Renal cortical epithelial cell (primary cell): ENCODE measurements around the gene SDK1. TPM values are rescaled to one million over a fixed set of nuclear protein-coding genes. Genes with fewer than 3 reads are reported as not detected.

Experiments used
- DNase-seq: peaks from one replicate; pipeline ENCODE4 v3.0.0-alpha.2; 2011; ENCODE audit warnings: low read depth
- total RNA-seq: library from RNA; depleted of rRNA; stranded (reverse); fragments of >200 nt; gene quantifications from 2 replicates; pipeline ENCODE4 v1.2.3, GENCODE V29; 2014

The SDK1 gene
- total RNA-seq, 1 donor from 2014 or later: 30.9 TPM

DNA sequence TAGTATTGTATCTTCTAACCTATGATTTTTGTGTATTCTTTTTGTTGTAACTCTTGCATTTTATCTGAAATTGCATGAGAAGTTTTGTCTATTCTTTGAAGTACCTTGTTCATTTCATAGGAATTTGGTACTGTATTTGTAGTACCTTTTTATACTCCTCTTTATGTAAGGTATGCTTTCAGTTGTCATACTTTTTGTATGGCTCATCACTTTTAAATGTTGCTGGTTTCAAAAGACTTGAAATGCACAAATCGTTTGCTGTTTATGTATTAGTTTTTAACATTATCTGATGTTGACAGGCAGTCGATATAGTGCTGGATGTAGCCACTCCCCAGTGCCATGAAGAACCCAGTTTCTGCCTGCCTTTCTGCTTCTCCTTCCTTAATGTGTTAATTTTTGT is 158.1 kb downstream of the SDK1 start:
- DNase-seq: no peak

DNA sequence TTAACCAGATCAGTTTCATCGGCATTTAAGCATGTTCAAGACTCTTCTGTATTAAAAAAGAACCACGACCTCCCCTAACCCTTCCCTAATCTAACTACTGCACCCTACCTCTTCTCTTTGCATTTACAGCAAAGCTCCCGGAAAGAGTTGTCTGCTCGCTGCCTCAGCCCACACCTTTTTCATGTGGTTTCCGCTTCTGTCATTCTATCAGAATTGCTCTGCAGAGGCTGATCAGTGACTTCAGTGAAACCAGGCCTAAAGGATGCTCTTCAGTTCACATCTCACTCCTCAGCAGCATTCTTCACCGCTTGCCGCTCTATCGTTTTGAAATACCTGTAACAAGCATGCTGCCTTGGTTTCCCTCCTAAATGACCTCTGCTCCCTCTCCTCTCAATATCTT is 160.9 kb downstream of the SDK1 start:
- no peak for DNase-seq

DNA sequence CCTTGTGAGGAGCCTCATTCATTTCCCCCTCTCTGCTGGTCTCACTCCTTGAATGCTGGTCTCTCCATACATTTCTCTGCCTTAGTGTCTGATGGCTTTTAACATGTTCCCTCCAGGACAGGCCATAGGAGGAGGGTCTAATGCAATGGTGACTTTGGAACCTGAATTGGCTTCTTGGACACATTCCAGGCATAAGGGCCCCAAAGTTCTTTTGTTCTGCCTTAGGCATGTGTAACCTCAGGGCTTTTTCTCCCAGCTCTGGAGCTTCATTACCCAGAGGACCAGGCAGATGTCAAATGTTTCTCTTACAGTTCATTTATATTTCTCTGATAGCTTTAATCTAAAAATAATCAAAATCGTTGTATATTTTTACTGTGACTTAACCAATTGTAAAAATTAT is 162.6 kb downstream of the SDK1 start:
- no peak for DNase-seq

DNA sequence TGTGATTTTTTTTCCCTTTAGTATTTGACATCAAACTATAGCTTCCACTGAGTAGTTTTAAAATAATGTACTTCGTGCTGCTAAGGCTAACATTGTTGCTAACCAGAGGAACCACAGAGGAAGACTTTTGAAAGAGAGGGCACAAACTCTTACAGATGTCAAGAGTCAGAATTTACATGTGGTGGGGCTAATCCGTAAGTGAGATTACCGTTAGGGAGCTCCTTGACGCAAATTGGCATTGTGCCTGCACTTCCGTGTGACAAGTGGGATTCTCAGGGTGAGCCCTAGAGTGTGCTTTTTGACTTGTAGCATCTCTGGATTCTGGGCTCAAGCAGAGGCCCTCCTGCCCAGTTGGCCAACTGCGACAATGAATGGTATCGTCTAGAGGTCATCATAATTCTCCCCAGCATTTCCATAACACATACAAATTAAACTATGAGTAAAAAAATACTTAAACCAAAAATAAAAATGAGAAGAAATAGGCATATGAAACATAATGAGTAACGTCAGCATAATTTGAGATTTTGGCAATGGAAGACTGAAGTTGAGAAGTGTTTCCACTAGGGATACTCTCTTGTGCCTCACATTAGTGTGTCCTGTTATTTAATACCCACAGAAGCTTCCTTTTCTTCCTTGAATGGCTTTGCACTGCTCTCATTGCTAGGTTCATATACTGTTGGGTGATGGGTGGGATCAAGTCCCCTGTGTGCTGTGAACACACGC is 164.0 kb downstream of the SDK1 start:
- DNase-seq: no peak

DNA sequence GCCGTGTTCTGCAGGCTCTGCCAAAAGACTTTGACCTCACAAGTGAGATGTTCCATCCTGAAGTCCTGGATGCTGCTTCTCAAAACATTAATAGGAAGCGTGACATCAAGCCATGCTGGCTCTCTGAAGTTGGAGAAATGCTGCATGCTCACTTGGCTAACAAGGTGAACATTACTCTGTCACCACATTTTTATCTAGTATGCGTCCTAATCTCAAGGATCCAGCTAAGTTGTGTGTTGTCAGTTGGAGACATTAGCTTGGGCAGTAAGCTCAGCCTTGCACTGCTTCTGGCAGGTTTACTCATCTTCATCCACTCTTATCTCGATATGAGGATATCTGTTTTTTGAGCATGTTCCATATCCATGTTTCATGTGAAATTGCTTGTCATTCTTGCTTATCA is 165.2 kb downstream of the SDK1 start:
- no peak for DNase-seq

DNA sequence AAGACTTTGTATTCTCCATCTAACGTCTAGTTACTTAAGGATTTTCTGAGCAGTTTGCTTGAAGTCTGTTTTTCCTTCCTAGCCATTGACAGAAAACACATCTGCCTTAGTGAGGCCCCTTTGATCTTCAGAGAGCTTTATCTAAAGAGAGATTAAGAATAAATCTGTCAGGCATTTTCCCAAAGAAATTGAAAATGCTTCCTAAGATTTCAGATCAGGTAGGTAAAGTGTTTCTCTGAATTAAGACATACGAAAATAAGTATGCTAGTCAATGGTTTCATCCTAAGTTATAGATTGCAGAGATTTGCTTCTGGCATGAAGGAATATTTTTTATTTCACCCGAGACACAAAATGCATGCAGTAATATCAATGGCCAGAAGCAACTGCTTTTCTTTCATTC is 168.6 kb downstream of the SDK1 start:
- DNase-seq: no peak

DNA sequence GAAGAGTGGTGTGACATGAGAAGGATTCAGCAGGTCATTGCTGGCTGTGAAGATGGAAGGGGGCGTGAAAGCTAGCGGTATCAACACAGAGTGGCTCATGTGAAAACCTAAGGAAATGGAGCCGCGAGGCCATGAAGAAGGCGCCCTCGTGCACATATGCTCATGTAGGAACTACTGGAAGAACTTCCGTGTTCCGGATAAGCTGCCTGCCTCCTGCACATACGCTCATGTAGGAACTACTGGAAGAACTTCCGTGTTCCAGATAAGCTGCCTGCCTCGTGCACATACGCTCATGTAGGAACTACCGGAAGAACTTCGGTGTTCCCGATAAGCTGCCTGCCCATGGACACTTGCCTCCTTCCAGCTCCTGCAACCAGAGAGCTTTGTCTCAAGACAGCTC is 179.1 kb downstream of the SDK1 start:
- DNase-seq: no peak

DNA sequence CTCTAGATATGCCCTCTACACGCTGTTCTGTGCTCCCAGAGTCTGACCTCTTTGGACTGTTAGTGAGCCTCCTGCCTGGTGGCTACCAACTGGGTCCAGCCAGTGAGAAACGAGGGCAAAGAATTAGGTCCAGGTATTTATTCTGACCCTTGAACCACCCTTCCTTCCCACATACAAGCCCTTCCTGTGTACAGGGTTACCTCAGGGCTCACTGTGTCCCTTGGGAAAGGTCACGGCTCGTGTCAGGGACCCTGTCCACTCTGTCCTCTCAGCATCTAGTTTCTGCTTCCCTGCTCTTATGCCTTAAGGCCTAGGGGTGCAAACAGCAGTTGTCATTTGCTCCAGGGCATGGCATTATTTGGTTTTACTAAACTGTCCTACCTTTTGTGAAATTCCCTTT is 180.4 kb downstream of the SDK1 start:
- DNase-seq: no peak

DNA sequence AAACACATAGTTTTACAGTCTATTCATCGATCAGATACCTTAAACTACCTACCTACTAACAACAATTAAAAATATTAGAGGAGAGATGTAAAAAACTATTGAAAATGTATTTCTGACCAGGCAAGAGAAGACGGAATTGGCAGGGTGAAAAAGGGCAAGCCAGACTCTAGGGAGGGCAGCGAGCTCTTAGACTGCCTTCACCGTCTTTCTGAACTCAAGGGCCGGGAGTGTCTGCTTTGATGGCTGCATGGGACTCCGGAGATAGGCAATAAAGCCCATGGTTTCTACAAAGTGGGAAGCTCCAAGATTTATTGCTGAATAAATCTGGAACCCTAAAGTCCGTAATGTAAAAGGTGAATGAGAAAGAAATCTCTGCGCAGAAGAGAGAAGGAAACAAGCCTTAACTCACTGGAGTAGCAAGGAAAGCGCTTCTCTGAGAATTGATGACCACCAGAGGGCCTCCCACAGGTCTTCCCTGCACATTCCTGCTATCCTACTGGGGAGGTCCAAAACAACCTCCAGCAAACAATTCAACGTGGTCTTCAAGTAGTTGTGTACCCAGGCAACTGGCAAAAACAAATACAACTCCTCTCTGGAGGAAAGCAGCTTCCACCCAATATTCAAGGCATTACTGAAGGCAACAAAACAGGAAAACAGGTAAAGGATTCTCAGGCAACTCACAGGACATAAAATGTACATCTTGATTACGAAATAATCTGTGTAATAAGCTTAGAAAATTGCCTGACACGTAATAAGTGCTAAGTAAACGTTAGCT is 181.3 kb downstream of the SDK1 start:
- DNase-seq: peak; percentile 67

DNA sequence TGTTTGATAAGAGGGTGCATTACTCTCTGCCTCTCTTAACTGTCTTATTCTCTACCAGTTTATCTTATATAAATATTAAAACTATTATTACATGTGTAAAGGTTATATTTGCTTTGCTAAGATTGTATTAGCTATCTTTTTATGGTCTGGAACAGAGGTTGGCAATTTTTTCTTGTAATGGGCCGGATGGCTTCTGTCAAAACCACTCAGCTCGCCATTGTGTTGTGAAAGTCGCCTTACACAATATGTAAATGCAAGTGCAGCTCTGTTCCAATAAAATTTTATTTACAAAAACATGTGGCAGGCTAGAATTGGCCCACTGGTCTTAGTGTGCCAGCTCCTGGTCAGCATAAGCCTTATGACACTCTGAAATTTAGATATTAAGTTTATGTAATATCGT is 185.8 kb downstream of the SDK1 start:
- no peak for DNase-seq

DNA sequence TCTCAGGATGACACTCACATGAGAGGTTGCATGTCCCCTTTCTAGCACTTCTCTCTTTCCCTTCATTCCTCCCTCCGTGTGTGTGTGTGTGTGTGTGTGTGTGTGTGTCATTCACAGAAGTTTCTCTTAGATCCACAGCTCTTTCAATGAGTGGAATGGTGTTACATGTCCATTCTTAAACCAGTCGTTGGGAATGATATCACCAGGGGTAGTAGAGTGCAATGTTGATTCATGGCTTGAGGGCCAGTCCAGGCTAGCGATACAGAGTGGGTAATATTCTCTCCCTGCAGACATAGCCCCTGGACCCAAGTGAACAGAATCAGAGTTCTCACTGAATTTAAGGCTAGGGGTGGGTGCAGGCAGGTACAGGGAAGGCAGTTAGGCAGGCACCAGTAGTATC is 187.8 kb downstream of the SDK1 start:
- no peak for DNase-seq

DNA sequence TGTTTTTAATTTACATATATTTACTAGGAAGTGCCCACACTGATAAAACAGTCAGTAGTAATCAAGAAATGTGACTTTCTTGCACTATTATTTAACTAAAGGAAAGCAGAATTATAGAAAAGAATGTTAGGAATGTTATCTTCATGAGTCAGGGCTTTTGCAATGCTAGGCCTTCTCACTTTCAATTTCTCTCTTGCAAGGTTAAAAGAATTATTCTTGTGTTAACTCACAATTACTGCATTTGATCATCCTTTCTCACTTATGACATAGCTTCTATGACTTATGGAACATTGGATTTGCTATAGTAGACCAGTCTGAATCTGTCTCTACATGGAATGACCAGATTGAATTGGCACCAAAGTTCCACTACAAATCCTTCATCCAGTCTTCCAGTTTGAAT is 192.4 kb downstream of the SDK1 start:
- peak; percentile 89 for DNase-seq

DNA sequence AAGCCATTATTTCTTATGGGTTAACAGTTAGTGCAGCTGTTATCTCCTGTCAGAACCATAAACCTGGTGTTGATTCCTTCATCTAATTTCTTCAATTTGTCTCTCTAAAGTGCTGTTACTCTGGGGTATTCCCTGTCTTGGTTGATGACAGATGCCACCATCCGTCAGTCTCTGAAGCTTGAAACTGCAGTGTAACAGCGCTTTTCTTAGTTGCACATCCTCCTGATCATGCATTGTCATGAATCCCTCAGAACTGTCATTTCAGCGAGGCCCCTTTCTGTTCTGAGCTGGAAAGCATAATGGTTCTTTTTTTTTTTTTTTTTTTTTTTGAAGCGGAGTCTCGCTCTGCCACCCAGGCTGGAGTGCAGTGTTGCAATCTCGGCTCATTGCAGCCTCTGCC is 193.9 kb downstream of the SDK1 start:
- DNase-seq: no peak

DNA sequence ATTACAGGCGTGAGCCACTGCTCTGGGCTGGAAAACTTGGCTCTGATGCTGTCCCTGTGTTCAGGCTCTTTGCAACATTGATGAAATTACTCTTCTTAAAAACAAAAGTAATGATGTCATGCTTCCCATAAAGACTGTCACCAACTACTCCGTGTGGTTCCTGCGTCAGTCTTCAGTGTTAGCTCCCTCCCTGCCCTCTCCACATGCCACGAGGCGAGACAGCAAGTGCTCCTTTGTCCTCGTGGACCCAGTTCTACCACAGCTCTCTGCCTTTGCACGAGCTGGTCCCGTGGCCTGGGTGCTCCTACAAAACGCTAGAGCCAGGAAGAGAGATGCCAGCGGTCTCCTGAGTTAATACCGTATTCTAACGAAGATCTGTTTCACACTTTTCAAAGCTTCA is 194.5 kb downstream of the SDK1 start:
- DNase-seq: no peak

DNA sequence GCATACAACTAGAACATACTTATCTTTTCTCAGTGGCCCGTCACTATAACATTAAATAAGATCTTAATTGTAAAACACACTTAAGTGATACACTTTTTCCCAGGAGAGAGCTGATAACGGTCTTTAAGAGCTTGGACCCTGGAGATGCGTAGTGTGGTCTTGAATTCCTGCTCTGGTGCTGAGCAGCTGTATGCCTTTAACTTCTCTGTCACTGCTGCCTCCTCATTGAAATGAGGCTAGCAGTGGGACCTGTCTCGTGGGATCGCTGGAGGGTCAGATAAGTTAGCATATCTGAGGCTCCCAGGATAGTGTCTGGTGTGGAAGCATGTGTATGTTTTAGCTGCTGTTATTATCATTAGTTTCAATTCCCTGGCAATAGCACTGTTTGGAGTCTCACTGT is 194.9 kb downstream of the SDK1 start:
- DNase-seq: no peak

DNA sequence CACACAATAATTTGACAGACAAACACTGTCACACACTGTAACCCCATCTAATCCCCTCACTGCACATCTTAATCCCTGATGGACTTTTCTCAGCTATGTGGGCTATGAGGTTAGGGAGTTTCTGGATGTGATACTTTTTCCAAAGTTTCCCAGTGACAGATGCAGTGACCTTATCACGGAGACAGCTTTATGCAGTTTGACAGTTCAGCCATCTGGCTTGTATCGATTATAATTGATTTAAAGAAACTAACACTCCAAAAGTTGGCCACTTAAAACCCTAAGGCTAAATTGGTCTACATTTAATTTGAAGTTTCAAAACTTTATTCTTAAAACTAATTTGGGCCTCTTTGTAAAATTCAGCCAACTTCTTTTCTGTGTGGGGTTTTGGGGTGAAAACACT is 196.7 kb downstream of the SDK1 start:
- no peak for DNase-seq

DNA sequence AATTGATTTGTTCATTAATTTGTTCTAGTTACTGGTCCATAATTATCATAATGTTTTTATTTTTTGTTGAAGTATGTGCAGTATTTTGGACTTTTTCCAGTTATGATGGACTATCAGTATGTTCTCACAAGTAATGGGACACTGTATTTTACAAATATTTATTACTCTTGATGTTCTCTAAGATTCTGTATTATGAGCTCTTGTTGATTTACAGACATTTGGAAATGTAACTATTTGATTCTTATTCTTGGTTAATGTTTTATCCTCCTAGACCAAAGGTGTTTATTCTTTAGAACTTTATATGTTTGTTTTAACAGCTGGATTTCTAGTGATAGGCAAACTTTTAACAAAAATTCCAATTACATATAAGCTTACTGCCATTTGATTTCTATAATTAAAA is 200.6 kb downstream of the SDK1 start:
- no peak for DNase-seq

DNA sequence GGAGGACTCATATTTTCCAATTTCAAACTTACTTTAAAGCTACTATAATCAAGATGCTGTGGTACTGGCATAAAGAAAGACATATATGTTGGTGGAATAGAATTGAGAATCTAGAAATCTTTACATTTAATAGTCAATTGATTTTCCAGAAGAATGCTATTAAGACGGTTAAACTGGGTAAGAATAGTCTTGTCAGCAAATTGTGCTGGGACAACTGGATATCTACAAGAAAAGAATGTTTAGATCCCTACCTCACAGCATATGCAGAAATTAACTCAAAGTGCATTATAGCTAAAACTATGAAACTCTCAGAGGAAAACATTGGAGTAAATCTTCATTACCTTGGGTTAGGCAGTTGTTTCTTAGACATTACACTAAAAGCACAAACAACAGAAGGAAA is 203.3 kb downstream of the SDK1 start:
- DNase-seq: no peak

DNA sequence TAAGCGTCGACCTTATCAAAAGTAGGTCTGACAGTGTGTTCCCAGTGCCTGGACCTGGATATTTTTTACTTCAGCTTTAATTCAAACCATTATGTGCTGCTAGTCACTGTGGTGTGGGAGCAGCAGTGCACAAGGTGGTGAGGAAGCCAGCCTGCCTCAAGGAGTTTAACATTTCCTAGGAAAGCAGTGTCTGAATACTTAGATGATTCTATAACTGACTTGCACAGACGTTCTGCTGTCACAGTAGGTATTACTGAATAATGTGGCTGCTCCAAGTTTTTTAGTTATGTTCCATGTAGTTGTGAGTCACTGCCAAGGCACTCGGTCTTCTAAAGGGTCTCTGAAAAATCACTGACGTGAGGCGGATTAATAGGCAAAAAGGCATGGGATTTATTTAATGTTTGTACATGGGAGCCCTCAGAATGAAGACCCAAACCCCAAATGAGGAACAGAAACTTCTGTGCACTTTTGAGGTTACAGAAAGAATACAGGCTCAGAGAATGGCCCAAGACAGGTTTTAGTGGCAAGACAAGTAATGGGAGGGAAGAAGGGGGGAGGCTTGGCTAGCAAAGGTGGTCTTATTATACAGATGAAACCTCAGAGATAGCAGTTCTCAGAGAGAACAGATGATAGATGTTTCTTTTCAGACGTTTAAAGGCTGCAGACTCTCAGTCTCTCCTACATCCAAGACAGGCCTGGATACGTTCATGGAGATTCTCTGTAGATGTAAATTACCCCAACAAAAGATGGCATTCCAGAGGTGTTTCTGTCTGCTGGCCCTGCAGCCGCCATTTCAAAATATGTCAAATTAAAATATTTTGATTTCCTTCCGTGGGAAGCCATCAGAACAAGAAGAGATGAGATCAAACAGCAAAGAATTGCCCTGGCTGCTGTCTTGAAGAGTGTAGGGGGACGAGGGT is 209.3 kb downstream of the SDK1 start:
- DNase-seq: no peak

DNA sequence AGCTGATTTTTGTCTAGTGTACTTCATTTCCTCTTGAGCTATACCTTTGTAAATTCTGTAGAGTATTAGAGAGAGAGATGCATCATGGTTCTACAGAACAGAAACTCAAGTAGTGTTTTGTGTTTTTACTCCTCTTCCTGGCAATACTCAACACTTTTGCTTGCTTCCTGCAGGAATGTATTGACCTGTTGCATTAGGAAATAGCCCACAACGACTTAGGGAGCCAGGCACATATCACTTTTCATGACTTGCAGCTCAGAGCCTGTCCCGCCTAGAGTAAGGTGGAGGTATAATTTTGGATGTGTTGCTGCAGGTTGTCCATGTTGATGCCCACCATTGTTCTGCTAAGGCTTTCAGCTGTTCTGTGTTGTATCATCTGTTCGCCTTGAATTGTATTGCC is 216.3 kb downstream of the SDK1 start:
- no peak for DNase-seq

DNA sequence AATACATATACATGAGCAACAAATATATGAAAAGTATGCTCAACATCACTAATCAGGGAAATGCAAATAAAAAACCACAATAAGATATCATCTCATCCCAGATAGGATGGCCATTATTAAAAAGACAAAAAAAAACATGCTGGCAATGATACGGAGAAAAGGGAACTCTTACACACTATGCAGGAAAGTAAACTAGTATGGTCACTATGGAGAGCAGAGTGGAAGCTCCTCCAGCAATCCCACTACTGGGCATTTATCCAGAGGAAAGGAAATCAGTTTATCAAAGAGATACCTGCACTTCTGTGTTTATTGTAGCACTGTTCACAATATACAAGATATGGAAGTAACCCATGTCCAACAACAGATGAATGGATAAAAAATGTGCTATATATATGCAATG is 217.5 kb downstream of the SDK1 start:
- no peak for DNase-seq

DNA sequence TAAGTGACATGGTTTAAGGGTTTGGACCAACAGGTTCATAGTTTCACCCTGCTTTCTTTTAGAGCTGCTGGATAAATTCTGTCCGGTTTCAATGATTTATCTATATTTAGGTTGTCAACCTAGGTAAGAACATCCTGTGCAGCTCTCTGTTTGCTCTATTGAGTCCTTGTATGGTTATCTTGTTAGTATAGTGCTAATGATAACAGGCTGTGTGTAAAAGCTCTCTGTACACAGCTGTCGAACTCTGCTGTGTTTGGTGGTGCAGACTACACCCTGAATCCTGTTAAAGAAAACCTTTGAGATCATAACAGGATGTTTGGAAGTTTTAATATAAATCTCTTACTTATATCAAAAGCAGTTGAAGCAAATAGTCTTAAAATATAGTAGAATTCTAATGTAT is 219.2 kb downstream of the SDK1 start:
- DNase-seq: no peak
